Karpas-422 (cell line): ENCODE data around the gene ATP9B. TPM values are rescaled to one million over a fixed set of nuclear protein-coding genes. Genes with fewer than 3 reads are reported as not detected.

ENCODE experiments used
- DNase-seq: peaks from one replicate; pipeline ENCODE4 v3.0.0-alpha.2; 2015
- H2AFZ ChIP-seq: fragments of 200-600 bp; sonication (generic); 2 replicates; pipeline ENCODE4 v1.6.1; 2014; ENCODE audit warnings: antibody characterized with exemption, low read length, mixed read lengths
- H3K27ac ChIP-seq: fragments of 200-600 bp; sonication (generic); 2 replicates; pipeline ENCODE4 v1.5.1; 2014; ENCODE audit warnings: mild to moderate bottlenecking, low read length, moderate library complexity
- H3K27me3 ChIP-seq: fragments of 200-600 bp; sonication (generic); 2 replicates; pipeline ENCODE4 v1.6.1; 2014; ENCODE audit warnings: low read length, mixed read lengths
- H3K36me3 ChIP-seq: fragments of 200-600 bp; sonication (generic); 2 replicates; pipeline ENCODE4 v1.6.1; 2014; ENCODE audit warnings: low read length, mixed read lengths; ENCODE audit not compliant: insufficient read depth
- H3K4me1 ChIP-seq: fragments of 200-600 bp; sonication (generic); 2 replicates; pipeline ENCODE4 v1.6.1; 2014; ENCODE audit warnings: mild to moderate bottlenecking, low read length, mixed read lengths
- H3K4me2 ChIP-seq: fragments of 200-600 bp; sonication (generic); 2 replicates; pipeline ENCODE4 v1.6.1; 2014; ENCODE audit warnings: low read length, low read depth, mild to moderate bottlenecking; ENCODE audit not compliant: poor library complexity, severe bottlenecking
- H3K4me3 ChIP-seq: fragments of 200-600 bp; sonication (generic); 2 replicates; pipeline ENCODE4 v1.5.1; 2014; ENCODE audit warnings: mild to moderate bottlenecking, antibody characterized with exemption, low read length, mixed read lengths
- H3K79me2 ChIP-seq: fragments of 200-600 bp; sonication (generic); 2 replicates; pipeline ENCODE4 v1.6.1; 2014; ENCODE audit warnings: mild to moderate bottlenecking, low read length, mixed read lengths
- H3K9ac ChIP-seq: fragments of 200-600 bp; sonication (generic); 2 replicates; pipeline ENCODE4 v1.6.0; 2014; ENCODE audit warnings: low read length
- H3K9me2 ChIP-seq: fragments of 200-600 bp; sonication (generic), shearing (Covaris generic); replicated peaks from 2 replicates; pipeline ENCODE4 v1.6.0; 2014; ENCODE audit warnings: mild to moderate bottlenecking, low read length, moderate library complexity; ENCODE audit not compliant: insufficient read depth
- H3K9me3 ChIP-seq: fragments of 300-700, 200-600 bp; sonication (generic); 2 replicates; pipeline ENCODE4 v1.6.1; 2014; ENCODE audit warnings: low read length, mixed read lengths
- H4K20me1 ChIP-seq: fragments of 200-600 bp; sonication (generic); 2 replicates; pipeline ENCODE4 v1.6.1; 2014; ENCODE audit warnings: mild to moderate bottlenecking, antibody characterized with exemption, low read length, low read depth; ENCODE audit not compliant: insufficient read depth
- total RNA-seq: library from RNA; depleted of rRNA; stranded (reverse); fragments of >200 nt; shearing (Covaris generic); gene quantifications from 2 replicates; pipeline ENCODE4 v1.2.3, GENCODE V29; 2014; ENCODE audit warnings: low replicate concordance

The ATP9B gene
- total RNA-seq, 1 experiment from 2014 or later, result 65.1 TPM

- Histone ChIP-seq H3K79me2 (peaks cover 57% of the 10 kb centered on the region), H4K20me1 (no peaks in the 10 kb centered on the region), H3K4me3 (peak overlapping the region; percentile 41), H3K9me3 (no peaks in the 10 kb centered on the region), H3K4me2 (peak overlapping the region; percentile 75), H3K9ac (peak overlapping the region; percentile 55), H3K27ac (peak overlapping the region; percentile 94), H3K27me3 (no peaks in the 10 kb centered on the region), H2AFZ (no peak overlapping the region), H3K4me1 (peaks cover 56% of the 10 kb centered on the region), H3K9me2 (no peaks in the 10 kb centered on the region), H3K36me3 (peaks cover 30% of the 10 kb centered on the region; the same call in 1 of the 2 replicates)
- peak; percentile 91 for DNase-seq
Observed at GRCh38 chr18:79193826-79194225, 124.6 kb downstream of the ATP9B start.

GRCh38 chr18:79195716-79196683 lies 126.8 kb downstream of the ATP9B start:
- no peak overlapping the region for H3K4me3 ChIP-seq
- no peak overlapping the region for H3K9ac ChIP-seq
- no peaks in the 10 kb centered on the region for H3K9me3 ChIP-seq
- DNase-seq, result no peak
- H3K4me2 ChIP-seq, result no peak overlapping the region
- H3K27ac ChIP-seq, result peak overlapping the region; percentile 94
- H2AFZ ChIP-seq, result no peak overlapping the region
- peaks cover 41% of the 10 kb centered on the region for H3K79me2 ChIP-seq
- peaks cover 25% of the 10 kb centered on the region; the same call in 1 of the 2 replicates for H3K36me3 ChIP-seq
- no peaks in the 10 kb centered on the region for H3K27me3 ChIP-seq
- H4K20me1 ChIP-seq, result no peaks in the 10 kb centered on the region
- peaks cover 56% of the 10 kb centered on the region for H3K4me1 ChIP-seq
- H3K9me2 ChIP-seq, result no peaks in the 10 kb centered on the region

- Histone ChIP-seq H3K9me3 (no peaks in the 10 kb centered on the region), H3K4me1 (peaks cover 42% of the 10 kb centered on the region), H3K4me3 (no peak overlapping the region), H3K9ac (no peak overlapping the region), H2AFZ (no peak overlapping the region), H3K36me3 (peaks cover 25% of the 10 kb centered on the region; the same call in 1 of the 2 replicates), H3K79me2 (peaks cover 25% of the 10 kb centered on the region), H3K9me2 (no peaks in the 10 kb centered on the region), H4K20me1 (no peaks in the 10 kb centered on the region), H3K27me3 (no peaks in the 10 kb centered on the region), H3K4me2 (no peak overlapping the region), H3K27ac (no peak overlapping the region; the same call in 1 of the 2 replicates)
- DNase-seq, result no peak
Observed at GRCh38 chr18:79197531-79197930, 128.3 kb downstream of the ATP9B start.

- H3K9ac ChIP-seq, result no peak overlapping the region
- H3K9me2 ChIP-seq, result no peaks in the 10 kb centered on the region
- no peak overlapping the region for H3K4me2 ChIP-seq
- no peak overlapping the region for H2AFZ ChIP-seq
- DNase-seq, result no peak
- H3K79me2 ChIP-seq, result peaks cover 8% of the 10 kb centered on the region
- H3K4me1 ChIP-seq, result peaks cover 19% of the 10 kb centered on the region
- H4K20me1 ChIP-seq, result no peaks in the 10 kb centered on the region
- no peaks in the 10 kb centered on the region for H3K27me3 ChIP-seq
- no peak overlapping the region for H3K27ac ChIP-seq
- no peaks in the 10 kb centered on the region for H3K9me3 ChIP-seq
- no peak overlapping the region for H3K4me3 ChIP-seq
- H3K36me3 ChIP-seq, result peaks cover 17% of the 10 kb centered on the region; the same call in 1 of the 2 replicates
Observed at GRCh38 chr18:79199691-79200374, 130.6 kb downstream of the ATP9B start.

- Histone ChIP-seq H3K27ac (no peak overlapping the region), H3K4me3 (no peak overlapping the region), H3K79me2 (peaks cover 8% of the 10 kb centered on the region; the same call in 1 of the 2 replicates), H2AFZ (no peak overlapping the region), H3K9me3 (no peaks in the 10 kb centered on the region), H3K4me2 (no peak overlapping the region), H4K20me1 (no peaks in the 10 kb centered on the region), H3K36me3 (peaks cover 9% of the 10 kb centered on the region; the same call in 1 of the 2 replicates), H3K9me2 (no peaks in the 10 kb centered on the region), H3K4me1 (peaks cover 12% of the 10 kb centered on the region), H3K27me3 (no peaks in the 10 kb centered on the region), H3K9ac (no peak overlapping the region)
- DNase-seq, result peak; percentile 67
Observed at GRCh38 chr18:79200546-79201268, 131.5 kb downstream of the ATP9B start.

- Histone ChIP-seq H3K79me2 (peaks cover 18% of the 10 kb centered on the region), H3K36me3 (peaks cover 12% of the 10 kb centered on the region; the same call in 1 of the 2 replicates), H2AFZ (no peak overlapping the region), H3K4me1 (no peaks in the 10 kb centered on the region), H3K27ac (no peak overlapping the region), H3K4me3 (no peak overlapping the region), H3K9me2 (no peaks in the 10 kb centered on the region), H4K20me1 (no peaks in the 10 kb centered on the region), H3K9ac (no peak overlapping the region), H3K27me3 (no peaks in the 10 kb centered on the region), H3K9me3 (no peaks in the 10 kb centered on the region), H3K4me2 (no peak overlapping the region)
- DNase-seq, result no peak
Observed at GRCh38 chr18:79203017-79203605, 133.9 kb downstream of the ATP9B start.

- H3K9ac ChIP-seq, result no peak overlapping the region
- no peak for DNase-seq
- H3K4me1 ChIP-seq, result no peaks in the 10 kb centered on the region
- H3K4me2 ChIP-seq, result no peak overlapping the region
- H3K27ac ChIP-seq, result no peak overlapping the region
- no peaks in the 10 kb centered on the region for H3K9me2 ChIP-seq
- no peak overlapping the region for H3K4me3 ChIP-seq
- H4K20me1 ChIP-seq, result no peaks in the 10 kb centered on the region
- H3K36me3 ChIP-seq, result peaks cover 7% of the 10 kb centered on the region; the same call in 1 of the 2 replicates
- H2AFZ ChIP-seq, result no peak overlapping the region
- H3K9me3 ChIP-seq, result no peaks in the 10 kb centered on the region
- no peaks in the 10 kb centered on the region for H3K27me3 ChIP-seq
- peaks cover 28% of the 10 kb centered on the region for H3K79me2 ChIP-seq
Observed at GRCh38 chr18:79204889-79205807, 136.0 kb downstream of the ATP9B start.
